ENCODE results near the gene PNPLA8.
A peak's percentile ranks its signal among the peaks of the same experiment; 100 is the strongest.

PNPLA8 gene

DNA sequence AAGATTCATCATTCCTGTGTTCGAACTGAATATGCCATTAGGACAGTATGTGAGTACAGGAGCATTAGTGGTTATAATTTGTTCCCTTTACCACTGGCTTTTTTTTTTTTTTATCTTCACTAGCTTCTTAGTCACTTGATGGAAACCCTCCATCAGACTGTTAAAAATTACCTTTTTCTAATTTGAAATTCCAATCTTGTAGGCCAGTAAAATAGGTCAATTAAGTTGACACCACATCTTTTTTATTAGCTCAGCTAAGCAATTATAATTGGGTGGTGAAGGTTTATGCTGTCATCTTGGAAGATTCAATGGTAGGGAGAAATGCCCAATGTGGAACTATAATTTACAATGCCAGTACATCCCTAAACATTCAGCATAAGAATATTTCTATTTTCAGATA is 75.8 kb downstream of the PNPLA8 start:
- ChIA-PET POLR2A (no interaction called here), CTCF (interaction anchor here (0.6 to 1.3 kb wide), 3 partner anchors 9 to 875 kb away, joined by 3 to 6 read pairs (median 4); no protein-coding TSS in a partner anchor)
- Histone ChIP-seq H3K4me3 (ENCODE audit: low read depth, low read length) (no peak overlapping the region), H3K4me1 (ENCODE audit: control insufficient read depth, insufficient read depth, low read length) (peaks cover 24% of the 10 kb centered on the region), H3K9me3 (ENCODE audit: control insufficient read depth, insufficient read depth, low read depth, low read length) (no peaks in the 10 kb centered on the region), H3K27ac (ENCODE audit: extremely low read depth, low read depth, low read length) (no peak overlapping the region), H3K36me3 (ENCODE audit: control insufficient read depth in 2 of 2, insufficient read depth in 1 of 2, low read length in 2 of 2) (no peaks in the 10 kb centered on the region)
- no peak for TF ChIP-seq ZFP69B (tag by site-specific recombination; IDR thresholded peaks at IDR 0.05)
- no peak for TF ChIP-seq ZNF658 (tag by site-specific recombination; IDR thresholded peaks at IDR 0.05)
- TF ChIP-seq ZNF426 (tag by site-specific recombination; IDR thresholded peaks at IDR 0.05): no peak
- no peak for TF ChIP-seq ZBTB21 (tag by site-specific recombination; IDR thresholded peaks at IDR 0.05)
- TF ChIP-seq, protein P1, sequence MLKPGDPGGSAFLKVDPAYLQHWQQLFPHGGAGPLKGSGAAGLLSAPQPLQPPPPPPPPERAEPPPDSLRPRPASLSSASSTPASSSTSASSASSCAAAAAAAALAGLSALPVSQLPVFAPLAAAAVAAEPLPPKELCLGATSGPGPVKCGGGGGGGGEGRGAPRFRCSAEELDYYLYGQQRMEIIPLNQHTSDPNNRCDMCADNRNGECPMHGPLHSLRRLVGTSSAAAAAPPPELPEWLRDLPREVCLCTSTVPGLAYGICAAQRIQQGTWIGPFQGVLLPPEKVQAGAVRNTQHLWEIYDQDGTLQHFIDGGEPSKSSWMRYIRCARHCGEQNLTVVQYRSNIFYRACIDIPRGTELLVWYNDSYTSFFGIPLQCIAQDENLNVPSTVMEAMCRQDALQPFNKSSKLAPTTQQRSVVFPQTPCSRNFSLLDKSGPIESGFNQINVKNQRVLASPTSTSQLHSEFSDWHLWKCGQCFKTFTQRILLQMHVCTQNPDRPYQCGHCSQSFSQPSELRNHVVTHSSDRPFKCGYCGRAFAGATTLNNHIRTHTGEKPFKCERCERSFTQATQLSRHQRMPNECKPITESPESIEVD (tag by site-specific recombination; IDR thresholded peaks at IDR 0.05): peak; percentile 61

DNA sequence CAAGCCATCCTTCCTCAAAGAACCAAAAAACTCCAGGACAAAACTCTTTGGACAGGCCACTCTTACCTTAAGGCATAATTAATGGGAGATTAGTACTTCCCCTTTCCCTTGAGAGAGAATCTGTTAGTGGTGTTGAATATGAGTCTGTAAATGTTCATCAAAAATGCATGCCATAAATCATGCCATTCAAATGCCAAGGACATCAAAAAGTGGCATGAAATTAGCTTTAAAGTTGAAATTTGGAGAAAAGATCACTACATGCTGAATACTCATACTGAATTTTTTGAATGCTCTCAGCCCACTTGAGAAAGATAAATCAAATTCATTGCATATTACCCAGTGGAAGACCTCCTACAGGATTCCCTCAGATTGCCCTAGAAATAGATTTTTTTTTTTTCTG is 76.4 kb downstream of the PNPLA8 start:
- Histone ChIP-seq H3K4me1 (ENCODE audit: control insufficient read depth, insufficient read depth, low read length) (peaks cover 24% of the 10 kb centered on the region), H3K36me3 (ENCODE audit: control insufficient read depth in 2 of 2, insufficient read depth in 1 of 2, low read length in 2 of 2) (no peaks in the 10 kb centered on the region), H3K9me3 (ENCODE audit: control insufficient read depth, insufficient read depth, low read depth, low read length) (no peaks in the 10 kb centered on the region), H3K4me3 (ENCODE audit: low read depth, low read length) (no peak overlapping the region), H3K27ac (ENCODE audit: extremely low read depth, low read depth, low read length) (peak overlapping the region; percentile 64; the same call in 1 of the 2 replicates)
- TF ChIP-seq, protein P2, sequence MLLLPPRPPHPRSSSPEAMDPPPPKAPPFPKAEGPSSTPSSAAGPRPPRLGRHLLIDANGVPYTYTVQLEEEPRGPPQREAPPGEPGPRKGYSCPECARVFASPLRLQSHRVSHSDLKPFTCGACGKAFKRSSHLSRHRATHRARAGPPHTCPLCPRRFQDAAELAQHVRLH (tag by site-specific recombination; IDR thresholded peaks at IDR 0.05): no peak
- TF ChIP-seq, protein P1 (tag by site-specific recombination; IDR thresholded peaks at IDR 0.05): peak; percentile 67
- POLR2A ChIA-PET: no interaction called here
- CTCF ChIA-PET: interaction anchor here (1.3 kb wide), 2 partner anchors 10 to 268 kb away, joined by 4 to 6 read pairs; no protein-coding TSS in a partner anchor

DNA sequence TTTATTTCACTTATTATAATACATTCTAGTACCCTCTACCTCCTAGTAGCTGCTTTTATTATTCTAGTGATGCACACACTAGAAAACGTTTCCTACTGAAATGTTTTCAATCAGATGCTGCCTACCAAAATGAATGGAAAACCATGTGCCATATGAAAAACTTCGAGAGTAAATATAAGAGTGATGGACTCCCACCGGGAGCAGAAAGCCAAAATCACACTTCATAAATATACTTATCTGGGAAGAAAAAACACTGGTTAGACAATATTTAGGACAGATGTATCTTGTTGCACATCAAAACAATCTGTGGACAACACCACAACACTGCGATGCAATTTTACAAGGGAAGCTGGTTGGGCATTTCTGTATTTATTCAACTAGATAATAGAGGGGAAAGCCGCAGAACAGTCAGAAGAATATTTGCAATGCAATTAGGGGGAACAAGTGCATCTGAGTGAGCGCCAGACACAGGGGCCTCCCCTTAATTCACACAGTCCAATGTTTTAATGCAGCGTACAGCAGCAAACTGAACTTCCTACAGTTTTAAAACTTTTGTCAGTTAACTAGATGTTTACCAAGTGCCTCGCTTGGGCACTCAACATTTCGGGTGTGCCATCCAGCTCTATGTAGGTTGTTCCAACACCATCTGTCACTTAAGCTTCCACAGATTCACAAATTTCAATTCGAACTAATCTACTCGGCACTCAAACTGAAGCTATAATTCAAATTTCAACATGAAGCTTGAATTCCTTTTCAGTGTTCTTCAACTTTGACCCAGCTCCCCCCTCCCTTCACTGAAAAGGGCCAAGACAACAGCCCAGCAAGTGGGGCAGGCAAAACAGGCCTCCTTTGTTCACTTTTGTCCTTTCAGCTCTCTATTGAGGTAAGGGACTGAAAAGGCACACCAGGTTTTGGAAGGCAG is 77.1 kb downstream of the PNPLA8 start:
- ChIA-PET POLR2A (no interaction called here), CTCF (interaction anchor here (1.3 kb wide), 2 partner anchors 11 to 268 kb away, joined by 4 to 6 read pairs; no protein-coding TSS in a partner anchor)
- Histone ChIP-seq H3K36me3 (ENCODE audit: control insufficient read depth in 2 of 2, insufficient read depth in 1 of 2, low read length in 2 of 2) (no peaks in the 10 kb centered on the region), H3K27ac (ENCODE audit: extremely low read depth, low read depth, low read length) (peak overlapping the region; percentile 64), H3K9me3 (ENCODE audit: control insufficient read depth, insufficient read depth, low read depth, low read length) (no peaks in the 10 kb centered on the region), H3K4me3 (ENCODE audit: low read depth, low read length) (no peak overlapping the region), H3K4me1 (ENCODE audit: control insufficient read depth, insufficient read depth, low read length) (peaks cover 19% of the 10 kb centered on the region)
- TF ChIP-seq ZNF2 (tag by site-specific recombination; IDR thresholded peaks at IDR 0.05): no peak
- TF ChIP-seq, protein P3, sequence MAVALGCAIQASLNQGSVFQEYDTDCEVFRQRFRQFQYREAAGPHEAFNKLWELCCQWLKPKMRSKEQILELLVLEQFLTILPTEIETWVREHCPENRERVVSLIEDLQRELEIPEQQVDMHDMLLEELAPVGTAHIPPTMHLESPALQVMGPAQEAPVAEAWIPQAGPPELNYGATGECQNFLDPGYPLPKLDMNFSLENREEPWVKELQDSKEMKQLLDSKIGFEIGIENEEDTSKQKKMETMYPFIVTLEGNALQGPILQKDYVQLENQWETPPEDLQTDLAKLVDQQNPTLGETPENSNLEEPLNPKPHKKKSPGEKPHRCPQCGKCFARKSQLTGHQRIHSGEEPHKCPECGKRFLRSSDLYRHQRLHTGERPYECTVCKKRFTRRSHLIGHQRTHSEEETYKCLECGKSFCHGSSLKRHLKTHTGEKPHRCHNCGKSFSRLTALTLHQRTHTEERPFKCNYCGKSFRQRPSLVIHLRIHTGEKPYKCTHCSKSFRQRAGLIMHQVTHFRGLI (tag by site-specific recombination; IDR thresholded peaks at IDR 0.05): peak; percentile 96
- TF ChIP-seq, protein P4, sequence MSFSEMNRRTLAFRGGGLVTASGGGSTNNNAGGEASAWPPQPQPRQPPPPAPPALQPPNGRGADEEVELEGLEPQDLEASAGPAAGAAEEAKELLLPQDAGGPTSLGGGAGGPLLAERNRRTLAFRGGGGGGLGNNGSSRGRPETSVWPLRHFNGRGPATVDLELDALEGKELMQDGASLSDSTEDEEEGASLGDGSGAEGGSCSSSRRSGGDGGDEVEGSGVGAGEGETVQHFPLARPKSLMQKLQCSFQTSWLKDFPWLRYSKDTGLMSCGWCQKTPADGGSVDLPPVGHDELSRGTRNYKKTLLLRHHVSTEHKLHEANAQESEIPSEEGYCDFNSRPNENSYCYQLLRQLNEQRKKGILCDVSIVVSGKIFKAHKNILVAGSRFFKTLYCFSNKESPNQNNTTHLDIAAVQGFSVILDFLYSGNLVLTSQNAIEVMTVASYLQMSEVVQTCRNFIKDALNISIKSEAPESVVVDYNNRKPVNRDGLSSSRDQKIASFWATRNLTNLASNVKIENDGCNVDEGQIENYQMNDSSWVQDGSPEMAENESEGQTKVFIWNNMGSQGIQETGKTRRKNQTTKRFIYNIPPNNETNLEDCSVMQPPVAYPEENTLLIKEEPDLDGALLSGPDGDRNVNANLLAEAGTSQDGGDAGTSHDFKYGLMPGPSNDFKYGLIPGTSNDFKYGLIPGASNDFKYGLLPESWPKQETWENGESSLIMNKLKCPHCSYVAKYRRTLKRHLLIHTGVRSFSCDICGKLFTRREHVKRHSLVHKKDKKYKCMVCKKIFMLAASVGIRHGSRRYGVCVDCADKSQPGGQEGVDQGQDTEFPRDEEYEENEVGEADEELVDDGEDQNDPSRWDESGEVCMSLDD (tag by site-specific recombination; IDR thresholded peaks at IDR 0.05): no peak
- no peak for TF ChIP-seq ZNF174 (tag by site-specific recombination; IDR thresholded peaks at IDR 0.05)
- no peak for TF ChIP-seq ZNF529 (tag by site-specific recombination; IDR thresholded peaks at IDR 0.05; ENCODE audit: insufficient replicate concordance)
- TF ChIP-seq ZBTB17 (tag by site-specific recombination; IDR thresholded peaks at IDR 0.05): no peak
- TF ChIP-seq ZNF157 (tag by site-specific recombination; IDR thresholded peaks at IDR 0.05): no peak
- TF ChIP-seq, protein P5, sequence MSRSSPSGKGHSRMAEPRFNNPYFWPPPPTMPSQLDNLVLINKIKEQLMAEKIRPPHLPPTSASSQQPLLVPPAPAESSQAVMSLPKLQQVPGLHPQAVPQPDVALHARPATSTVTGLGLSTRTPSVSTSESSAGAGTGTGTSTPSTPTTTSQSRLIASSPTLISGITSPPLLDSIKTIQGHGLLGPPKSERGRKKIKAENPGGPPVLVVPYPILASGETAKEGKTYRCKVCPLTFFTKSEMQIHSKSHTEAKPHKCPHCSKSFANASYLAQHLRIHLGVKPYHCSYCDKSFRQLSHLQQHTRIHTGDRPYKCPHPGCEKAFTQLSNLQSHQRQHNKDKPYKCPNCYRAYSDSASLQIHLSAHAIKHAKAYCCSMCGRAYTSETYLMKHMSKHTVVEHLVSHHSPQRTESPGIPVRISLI (tag by site-specific recombination; IDR thresholded peaks at IDR 0.05): no peak
- TF ChIP-seq HOXA7 (CRISPR knock-in tag; IDR thresholded peaks at IDR 0.05; ENCODE audit: borderline replicate concordance): no peak
- no peak for TF ChIP-seq ZNF707 (tag by site-specific recombination; IDR thresholded peaks at IDR 0.05)
- no peak for TF ChIP-seq ZNF658 (tag by site-specific recombination; IDR thresholded peaks at IDR 0.05)
- TF ChIP-seq ZNF530 (tag by site-specific recombination; IDR thresholded peaks at IDR 0.05; ENCODE audit: low read depth): no peak
- no peak for TF ChIP-seq ZSCAN30 (tag by site-specific recombination; IDR thresholded peaks at IDR 0.05)
- peak; percentile 45 for TF ChIP-seq ZNF335 (tag by site-specific recombination; conservative IDR thresholded peaks at IDR 0.05)
- no peak for TF ChIP-seq ZNF248 (tag by site-specific recombination; IDR thresholded peaks at IDR 0.05)

All from HEK293 (cell line).